GM19239 (cell line): Measurements from ENCODE around the gene ZNF470.
A peak's percentile ranks its signal among the peaks of the same experiment; 100 is the strongest.

Experiments
- DNase-seq: peaks from one replicate; pipeline ENCODE4 v3.0.0; 2011; ENCODE audit warnings: low spot score; ENCODE audit not compliant: insufficient read length
- FAIRE-seq: peaks from 2 replicates; lab custom pipeline; 2011; peaks lifted over from hg19 to GRCh38; lab: Jason Lieb, UNC

ZNF470 gene

DNA sequence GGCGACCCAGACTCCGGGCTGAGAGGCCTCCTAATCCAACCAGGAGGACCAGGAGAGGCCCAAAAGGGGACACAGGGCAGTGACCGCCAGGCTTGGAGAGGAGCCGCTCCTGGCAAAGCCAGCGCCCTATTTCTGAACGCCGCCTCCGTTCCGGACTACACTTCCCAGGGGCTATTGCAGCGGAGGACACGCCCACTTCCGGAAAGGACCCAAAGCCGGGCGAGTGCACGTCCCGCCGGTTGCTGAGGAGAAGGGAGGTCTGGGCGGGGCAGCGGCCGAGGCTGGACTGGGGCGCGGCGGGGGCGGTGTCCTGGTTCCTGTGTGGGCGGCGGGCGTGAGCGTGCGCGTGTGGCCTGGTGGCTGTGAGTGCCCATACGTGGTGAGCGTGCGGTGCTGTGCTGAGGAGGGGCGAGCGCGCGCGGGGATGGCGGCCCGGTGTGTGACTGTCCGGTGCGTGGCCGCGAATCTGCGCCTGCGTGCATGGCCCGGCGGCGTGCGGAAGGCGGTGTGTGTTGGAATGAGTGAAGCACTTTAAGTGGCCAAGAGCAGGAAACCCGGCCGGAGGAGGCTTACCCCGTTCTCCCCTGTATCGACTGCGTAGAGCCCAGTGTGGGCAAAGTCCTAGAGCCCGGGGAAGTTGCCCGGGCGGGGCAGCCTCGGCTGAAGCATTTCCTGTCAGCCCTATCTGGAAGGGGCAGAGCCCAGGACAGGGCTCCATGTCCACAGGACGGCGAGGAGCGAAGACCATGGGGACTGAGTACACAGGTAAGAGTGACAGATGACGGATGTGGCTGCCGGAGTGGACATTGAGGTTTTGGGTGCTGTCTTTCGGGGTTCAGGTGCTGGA, at the start of gene ZNF470:
Gene ZNF470, plus strand, starts transcription at position 195 of the 847 bp plus-strand sequence. CDS start 2,844 bp downstream, outside the sequence.
- DNase-seq (peak; percentile 76), FAIRE-seq (peak; percentile 55)

DNA sequence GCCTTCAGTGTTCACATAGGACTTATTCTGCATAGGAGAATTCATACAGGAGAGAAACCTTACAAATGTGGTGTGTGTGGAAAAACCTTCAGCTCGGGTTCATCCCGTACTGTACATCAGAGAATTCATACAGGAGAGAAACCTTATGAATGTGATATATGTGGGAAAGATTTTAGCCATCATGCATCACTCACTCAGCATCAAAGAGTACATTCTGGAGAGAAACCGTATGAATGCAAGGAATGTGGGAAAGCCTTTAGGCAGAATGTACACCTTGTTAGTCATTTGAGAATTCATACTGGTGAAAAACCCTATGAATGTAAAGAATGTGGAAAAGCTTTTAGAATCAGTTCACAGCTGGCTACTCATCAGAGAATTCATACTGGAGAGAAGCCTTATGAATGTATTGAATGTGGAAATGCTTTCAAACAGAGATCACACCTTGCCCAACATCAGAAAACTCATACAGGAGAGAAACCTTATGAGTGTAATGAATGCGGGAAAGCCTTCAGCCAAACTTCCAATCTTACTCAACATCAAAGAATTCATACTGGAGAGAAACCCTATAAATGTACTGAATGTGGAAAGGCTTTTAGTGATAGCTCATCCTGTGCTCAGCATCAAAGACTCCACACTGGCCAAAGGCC, 41.9 kb upstream of the ZNF470 start:
- DNase-seq, result no peak
- no peak for FAIRE-seq

DNA sequence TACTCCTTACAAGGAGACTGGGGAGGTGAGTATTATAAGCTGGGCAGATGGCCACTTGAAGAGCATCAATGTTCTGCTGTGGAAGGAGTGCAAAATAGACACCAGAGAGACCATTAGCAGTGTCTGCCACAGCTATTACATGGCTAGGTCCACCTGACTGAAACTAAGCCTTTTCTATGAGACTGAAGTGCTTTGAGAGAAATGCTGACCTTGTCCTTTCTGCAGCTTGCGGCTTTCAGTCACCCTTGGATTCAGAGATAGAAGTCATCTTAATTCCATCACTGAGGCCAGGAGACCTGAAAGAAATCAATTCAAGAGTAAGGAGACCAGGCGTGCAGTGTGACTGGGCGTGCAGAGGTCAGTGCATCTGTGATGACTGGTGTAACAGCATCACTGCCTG, 29.8 kb upstream of the ZNF470 start:
- DNase-seq, result no peak
- FAIRE-seq, result no peak

DNA sequence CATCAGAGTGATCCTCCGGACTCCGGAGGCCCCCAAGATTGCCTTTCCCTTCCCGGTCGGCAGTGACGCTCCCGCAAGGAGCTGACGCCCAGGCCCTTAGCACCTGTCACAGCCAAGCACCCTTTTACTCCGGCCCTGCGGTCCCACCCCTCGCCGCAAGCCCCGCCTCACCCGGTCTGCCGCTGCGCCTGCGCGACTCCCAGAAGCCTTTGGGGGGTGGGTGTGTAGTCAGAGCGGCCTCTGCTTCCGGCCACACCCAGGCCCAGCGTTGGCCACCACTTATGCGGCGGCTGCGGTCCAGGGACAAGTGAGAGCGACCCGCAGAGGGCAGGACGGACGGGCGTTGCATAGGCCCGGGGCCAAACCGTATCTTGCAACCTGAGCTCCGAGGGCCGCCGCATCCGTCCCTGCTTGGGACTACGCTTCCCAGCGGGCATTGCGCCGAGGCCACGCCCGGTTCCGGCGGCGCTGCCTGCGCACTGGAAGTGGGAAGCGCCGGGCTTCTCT, 29.0 kb upstream of the ZNF470 start:
- FAIRE-seq (no peak), DNase-seq (peak; percentile 60)

DNA sequence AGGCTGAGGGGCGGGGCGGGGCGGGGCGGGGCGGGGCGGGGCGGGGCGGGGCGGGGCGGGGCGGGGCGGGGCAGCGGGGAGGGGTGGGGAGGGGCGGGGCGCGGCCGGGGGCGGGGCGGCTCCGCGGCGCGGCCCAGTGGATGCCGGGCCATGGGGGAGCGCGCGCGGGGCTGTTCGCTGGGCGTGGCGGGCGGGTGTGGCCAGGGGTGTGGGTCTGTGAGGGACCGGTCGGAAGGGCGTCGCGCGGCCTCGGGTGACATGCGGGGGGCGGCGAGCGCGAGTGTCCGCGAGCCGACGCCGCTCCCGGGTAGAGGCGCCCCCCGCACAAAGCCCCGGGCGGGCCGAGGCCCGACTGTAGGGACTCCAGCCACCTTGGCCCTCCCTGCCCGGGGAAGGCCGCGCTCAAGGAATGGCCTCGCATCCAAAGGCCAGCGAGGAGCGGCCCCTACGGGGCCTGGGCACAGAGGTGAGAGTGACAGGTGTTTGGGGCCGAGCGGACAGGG, 28.5 kb upstream of the ZNF470 start, which contains the start of gene ZFP28:
Gene ZFP28, plus strand, starts transcription at position 188 of the 503 bp plus-strand sequence. Its CDS starts 71 bp downstream, at position 259.
- no peak for FAIRE-seq
- DNase-seq, result peak; percentile 27

DNA sequence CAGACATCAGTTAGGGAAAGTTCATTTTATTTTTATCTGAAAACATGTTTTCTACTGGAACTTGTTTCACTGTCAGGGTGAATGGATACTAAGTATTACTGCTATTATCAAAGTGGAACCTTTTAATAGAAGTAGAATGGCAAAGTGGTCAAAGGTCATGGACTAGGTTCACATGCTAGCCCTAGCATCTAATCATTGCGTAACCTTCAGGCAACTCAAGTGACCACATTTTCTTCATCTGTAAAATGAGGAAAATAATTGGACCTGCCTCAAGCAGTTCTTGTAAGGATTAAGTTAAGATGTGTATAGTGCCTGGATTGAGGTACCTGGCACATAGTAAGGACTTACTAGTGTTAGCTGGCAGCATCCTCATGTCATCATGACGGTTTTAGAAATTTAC, 23.5 kb upstream of the ZNF470 start:
- DNase-seq (no peak), FAIRE-seq (no peak)

DNA sequence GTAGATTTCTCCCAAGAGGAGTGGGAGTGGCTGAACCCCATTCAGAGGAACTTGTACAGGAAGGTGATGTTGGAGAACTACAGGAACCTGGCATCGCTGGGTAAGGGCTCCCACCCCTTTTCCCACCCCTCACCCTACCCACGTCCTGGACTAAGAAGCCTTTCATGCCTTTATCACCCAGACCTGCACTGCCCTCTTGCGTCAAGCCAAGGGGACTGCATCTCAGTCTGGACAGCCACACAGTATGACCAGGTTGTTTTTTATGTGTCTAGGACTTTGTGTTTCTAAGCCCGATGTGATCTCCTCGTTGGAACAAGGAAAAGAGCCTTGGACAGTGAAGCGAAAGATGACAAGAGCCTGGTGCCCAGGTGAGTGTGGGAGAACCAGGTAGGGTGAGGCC, 19.7 kb upstream of the ZNF470 start:
- no peak for DNase-seq

DNA sequence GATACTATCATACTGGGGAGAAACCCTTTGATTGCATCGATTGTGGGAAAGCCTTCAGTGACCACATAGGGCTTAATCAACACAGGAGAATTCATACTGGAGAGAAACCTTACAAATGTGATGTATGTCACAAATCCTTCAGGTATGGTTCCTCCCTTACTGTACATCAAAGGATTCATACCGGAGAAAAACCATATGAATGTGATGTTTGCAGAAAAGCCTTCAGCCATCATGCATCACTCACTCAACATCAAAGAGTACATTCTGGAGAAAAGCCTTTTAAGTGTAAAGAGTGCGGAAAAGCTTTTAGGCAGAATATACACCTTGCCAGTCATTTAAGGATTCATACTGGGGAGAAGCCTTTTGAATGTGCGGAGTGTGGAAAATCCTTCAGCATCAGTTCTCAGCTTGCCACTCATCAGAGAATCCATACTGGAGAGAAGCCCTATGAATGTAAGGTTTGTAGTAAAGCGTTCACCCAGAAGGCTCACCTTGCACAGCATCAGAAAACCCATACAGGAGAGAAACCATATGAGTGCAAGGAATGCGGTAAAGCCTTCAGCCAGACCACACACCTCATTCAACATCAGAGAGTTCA, 12.9 kb upstream of the ZNF470 start:
- FAIRE-seq (no peak), DNase-seq (no peak)

More for the DNA sequence above, 19.7 kb upstream of the ZNF470 start:
- FAIRE-seq, result no peak

DNA sequence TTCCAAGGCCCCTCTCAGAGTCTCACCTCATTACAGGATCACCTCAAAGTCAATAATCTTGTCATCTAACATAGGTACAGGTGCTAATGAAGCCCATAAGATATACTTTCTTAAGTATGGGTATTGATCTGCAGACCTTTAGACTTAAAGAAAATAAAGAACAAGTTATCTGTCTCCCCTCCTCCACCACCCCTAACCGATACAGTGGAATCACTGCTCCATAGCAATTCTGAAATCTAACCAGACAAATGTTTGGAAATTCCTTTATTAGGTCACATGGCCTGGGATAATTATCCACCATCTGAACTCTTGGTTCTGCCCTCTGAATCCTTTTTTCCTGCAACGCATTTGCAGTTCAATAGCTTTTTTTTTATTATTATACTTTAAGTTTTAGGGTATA, 4.5 kb upstream of the ZNF470 start:
- FAIRE-seq (no peak), DNase-seq (no peak)

DNA sequence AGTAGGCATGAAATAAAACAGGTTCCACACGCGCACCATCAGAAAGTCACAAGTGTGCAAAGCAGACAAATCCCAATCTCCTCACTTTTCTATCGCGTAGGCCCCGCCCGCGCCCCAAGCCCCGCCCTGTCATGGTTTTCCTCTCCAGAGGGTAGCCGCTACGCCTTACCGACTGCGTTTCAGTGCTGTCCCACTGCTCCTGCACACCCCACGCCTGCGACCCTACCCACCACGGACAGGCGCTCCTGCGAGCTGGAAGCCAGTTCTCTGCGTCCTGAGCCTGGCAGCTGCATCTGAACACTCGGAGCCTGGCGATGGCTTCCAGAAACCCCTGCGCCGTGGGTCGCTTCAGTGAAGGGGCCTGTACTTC, 379 bp upstream of the ZNF470 start:
- FAIRE-seq (no peak), DNase-seq (peak; percentile 12)

DNA sequence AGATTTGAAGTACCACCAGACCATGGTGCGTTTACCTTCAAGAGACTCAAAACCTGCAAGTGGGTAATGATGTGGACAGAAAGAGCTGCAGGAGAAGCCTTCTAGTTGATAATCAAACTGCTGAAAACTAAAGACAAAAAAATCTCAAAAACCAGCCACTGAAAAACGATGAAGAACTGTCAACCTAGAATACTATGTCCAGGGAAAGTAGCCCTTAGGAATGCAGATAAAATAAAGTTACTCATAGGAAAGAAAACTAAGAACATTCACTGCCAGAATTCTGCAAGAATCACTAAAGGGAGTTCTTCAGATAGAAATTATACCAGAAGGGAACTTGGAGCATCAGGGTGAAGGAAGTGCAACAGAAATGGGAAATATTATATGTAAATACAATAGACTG, 5.3 kb downstream of the ZNF470 start:
- FAIRE-seq (no peak), DNase-seq (no peak)

DNA sequence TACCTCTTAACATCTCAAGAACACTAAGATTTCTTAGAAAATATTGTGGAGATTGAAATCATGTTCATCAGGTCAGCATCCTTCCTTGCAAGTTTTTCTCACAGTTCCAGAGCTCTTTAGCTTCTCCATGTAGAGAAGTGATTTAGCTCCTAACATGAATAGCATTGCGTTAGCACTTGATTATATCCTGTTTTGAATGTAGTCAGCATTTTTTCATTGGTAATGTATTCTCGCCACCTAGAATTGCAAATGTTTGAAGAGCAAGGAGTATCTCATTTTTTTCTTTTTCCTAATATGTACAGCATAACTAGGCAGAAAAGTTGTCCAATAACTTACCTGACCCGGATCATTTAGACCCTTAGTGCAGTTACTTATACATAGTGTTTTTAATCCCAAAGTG, 6.6 kb downstream of the ZNF470 start:
- FAIRE-seq (no peak), DNase-seq (no peak)

DNA sequence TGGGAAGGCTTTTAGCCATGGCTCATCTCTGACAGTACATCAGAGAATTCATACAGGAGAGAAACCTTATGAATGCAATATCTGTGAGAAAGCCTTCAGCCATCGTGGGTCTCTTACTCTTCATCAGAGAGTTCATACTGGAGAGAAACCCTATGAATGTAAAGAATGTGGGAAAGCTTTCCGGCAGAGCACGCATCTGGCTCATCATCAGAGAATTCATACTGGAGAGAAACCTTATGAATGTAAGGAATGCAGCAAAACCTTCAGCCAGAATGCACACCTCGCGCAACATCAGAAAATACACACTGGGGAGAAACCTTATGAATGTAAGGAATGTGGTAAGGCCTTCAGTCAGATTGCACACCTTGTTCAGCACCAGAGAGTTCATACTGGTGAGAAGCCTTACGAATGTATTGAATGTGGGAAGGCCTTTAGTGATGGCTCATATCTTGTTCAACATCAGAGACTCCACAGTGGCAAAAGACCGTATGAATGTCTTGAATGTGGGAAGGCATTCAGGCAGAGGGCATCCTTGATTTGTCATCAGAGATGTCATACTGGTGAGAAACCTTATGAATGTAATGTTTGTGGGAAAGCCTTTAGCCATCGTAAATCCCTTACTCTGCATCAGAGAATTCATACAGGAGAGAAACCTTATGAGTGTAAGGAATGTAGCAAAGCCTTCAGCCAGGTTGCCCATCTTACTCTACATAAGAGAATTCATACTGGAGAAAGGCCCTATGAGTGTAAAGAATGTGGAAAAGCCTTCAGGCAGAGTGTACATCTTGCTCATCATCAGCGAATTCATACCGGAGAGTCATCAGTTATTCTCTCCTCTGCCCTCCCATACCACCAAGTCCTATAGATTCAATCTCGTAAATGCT, 10.7 kb downstream of the ZNF470 start:
- DNase-seq (no peak), FAIRE-seq (no peak)

DNA sequence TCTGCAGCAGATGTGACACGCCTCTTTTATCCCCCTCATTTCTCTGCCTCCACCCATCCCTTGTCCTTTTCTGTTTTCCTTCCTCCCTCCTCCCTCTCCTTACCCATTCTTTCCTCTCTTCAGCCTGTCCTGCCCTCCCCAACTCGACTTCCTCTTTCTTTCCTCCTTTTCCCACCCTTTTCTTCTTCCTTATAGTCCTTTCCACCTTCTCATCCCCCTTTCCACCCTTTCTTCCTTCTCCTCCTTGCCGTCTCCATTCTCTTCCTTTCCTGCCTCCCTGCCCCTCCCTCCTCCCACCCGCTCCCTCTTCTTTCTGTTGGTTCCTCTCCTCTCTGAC, 27.1 kb downstream of the ZNF470 start:
- FAIRE-seq, result no peak
- DNase-seq, result no peak

DNA sequence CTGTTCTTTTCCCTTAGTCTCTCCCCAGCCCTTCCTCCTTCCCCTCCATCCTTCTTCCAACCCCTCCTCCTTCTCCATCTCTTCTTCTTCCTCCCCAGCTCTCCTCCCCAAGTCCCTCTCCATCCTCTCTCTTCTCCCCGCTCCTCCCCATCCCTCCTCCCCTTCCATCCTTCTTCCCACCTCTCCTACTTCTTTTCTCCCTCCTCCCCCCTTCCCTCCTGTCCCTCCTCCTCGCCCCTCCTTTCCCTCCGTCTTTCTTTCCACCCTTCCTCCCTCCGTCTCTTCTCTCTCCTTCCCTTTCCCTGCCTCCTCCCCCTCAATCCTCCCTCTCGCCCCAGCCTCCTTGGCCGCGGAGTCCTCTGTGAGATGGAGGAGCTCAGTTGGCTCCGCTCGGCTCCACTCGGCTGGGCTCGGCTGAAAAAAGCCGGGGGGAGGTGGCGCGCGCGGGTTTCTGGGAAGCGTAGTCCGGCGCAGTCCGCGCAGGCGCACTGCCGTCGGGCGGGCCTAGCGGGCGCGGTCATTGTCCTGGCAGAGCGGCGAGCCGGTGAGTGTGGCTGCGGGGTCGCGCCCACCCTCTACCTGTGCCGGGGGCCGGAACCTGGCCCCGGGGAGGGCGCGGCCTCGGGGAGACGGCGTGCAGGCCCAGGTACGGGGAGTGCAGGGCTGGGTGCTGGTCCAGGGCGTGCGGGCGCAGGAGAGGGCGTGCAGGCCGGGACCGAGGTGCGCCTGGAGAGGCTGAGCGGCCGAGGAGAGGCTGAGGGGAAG, 27.7 kb downstream of the ZNF470 start, which contains the start of gene ZNF71:
Gene ZNF71, plus strand, starts transcription at position 520 of the 765 bp plus-strand sequence. CDS start 6,257 bp downstream, outside the sequence.
- peak; percentile 82 for DNase-seq
- peak; percentile 35 for FAIRE-seq

DNA sequence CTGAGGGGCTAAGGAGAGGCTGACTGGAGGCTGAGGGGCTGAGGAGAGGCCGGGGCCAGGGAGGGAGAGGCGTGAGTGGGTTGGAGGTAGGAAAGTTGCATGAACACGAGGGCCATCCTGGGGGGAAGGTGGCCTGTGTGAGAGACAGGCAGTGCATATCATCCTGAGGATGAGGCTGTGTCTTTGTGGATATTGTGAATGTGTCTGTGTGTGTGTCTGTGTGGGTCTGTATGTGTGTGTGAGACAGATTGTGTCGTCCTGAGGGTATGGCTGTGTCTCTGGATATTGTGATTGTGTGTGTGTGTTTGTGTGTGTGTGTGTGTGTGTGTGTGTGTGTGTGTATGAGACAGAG, 28.3 kb downstream of the ZNF470 start:
- FAIRE-seq (no peak), DNase-seq (no peak)

DNA sequence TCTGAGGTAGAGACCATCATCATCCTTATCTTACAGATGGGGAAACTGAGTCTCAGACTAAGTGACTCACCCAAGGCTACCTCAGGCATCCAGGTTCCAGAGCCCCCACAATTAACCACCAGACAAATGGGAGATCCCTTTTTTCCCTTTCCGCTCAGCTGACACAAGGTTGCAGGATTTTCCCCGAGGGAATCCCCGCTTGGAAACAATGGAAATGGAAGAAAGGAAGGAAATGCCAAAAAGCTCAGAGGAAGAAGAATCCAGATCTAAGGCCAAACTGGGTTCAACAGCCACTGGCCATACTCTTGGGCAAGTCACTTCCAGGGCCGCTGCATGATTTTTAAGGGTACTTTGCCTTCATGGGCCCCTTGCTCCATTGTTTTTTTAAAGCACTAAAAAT, 29.4 kb downstream of the ZNF470 start:
- FAIRE-seq, result no peak
- DNase-seq, result no peak

DNA sequence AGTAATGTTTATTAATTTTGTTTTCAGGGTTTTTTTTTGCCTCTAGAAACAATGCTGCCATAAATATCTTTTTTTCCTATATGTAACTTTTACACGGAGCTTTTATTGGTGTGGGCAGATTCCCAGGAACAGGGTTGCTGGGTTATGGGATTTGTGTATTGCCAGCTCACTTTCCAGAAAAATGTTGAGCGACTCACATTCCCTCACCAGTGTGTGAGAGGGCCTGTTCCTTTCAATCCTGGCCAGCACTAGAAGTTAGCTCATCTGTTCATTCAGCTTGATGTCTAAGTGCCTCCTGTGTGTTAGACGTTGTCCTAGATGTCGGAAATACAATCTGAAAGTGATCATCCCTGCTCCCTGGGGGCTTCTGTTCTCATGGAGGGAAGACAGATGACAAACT, 30.4 kb downstream of the ZNF470 start:
- DNase-seq, result no peak
- FAIRE-seq, result no peak

DNA sequence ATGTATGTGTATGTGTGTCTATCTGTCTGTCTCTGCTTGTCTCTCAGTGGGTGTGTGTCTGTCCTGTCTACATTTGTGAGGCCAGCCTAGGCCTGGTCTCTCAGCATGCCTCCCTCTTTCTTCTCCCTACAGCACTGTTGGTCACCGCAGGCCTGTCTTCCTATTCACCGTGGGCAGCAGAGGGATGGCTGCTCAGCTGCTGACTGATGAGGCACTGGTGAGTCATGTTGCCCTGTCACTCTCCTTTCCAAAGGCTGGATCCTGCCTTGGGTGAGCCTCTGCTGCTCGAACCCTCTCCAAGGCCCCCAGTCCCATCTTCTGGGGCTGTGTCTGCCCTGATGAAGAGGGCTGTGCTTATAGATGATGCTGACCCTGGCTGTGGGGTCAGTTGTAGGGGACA, 34.1 kb downstream of the ZNF470 start:
- no peak for FAIRE-seq
- no peak for DNase-seq
